SKM-1 (cell line): ENCODE data around the gene RABGGTA.
A peak's percentile ranks its signal among the peaks of the same experiment; 100 is the strongest.

ENCODE experiments used
- DNase-seq: peaks from one replicate; lab custom pipeline; 2025; ENCODE audit not compliant: unreplicated experiment; lab: John Stamatoyannopoulos, UW

Gene RABGGTA

DNA sequence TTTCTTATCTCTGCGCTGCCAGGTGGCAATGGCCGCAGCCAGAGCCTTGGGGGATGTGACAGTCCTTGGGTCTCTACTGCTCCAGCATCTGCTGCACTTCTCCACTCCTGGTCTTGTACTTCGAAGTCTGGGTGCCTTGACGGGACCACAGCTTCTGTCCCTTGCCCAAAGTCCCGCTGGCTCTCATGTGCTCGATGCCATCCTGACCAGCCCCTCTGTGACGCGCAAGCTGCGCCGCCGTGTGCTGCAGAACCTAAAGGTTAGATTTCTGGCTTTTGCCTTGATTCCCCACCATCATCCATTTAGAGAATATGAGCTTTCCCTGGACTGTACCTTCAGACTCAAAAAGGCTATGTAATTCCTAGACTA lies 32.6 kb upstream of the RABGGTA start:
- DNase-seq = no peak

DNA sequence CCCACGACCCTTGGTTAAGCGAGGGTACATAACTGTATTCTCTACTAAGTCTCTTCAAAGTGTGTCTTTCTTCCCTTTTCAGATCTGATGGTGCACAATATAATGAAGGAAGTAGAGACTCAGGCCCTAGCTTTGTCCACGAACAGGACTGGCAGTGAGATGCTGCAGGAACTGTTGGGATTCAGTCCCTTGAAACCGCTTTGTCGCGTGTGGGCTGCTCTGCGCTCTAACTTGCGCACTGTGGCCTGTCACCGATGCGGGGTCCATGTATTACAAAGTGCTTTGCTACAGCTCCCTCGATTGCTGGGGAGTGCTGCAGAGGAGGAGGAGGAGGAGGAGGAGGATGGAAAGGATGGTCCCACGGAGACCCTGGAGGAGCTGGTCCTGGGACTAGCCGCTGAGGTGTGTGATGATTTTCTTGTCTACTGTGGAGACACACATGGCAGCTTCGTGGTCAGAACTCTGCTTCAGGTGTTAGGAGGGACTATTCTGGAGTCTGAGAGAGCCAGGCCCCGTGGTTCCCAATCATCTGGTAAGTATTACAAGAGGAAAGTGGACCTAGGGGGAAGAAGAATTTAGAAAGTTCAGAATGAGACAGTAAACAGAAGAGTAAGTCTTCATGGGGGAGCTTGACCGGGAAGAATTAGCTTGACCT lies 29.1 kb upstream of the RABGGTA start:
- DNase-seq = no peak

DNA sequence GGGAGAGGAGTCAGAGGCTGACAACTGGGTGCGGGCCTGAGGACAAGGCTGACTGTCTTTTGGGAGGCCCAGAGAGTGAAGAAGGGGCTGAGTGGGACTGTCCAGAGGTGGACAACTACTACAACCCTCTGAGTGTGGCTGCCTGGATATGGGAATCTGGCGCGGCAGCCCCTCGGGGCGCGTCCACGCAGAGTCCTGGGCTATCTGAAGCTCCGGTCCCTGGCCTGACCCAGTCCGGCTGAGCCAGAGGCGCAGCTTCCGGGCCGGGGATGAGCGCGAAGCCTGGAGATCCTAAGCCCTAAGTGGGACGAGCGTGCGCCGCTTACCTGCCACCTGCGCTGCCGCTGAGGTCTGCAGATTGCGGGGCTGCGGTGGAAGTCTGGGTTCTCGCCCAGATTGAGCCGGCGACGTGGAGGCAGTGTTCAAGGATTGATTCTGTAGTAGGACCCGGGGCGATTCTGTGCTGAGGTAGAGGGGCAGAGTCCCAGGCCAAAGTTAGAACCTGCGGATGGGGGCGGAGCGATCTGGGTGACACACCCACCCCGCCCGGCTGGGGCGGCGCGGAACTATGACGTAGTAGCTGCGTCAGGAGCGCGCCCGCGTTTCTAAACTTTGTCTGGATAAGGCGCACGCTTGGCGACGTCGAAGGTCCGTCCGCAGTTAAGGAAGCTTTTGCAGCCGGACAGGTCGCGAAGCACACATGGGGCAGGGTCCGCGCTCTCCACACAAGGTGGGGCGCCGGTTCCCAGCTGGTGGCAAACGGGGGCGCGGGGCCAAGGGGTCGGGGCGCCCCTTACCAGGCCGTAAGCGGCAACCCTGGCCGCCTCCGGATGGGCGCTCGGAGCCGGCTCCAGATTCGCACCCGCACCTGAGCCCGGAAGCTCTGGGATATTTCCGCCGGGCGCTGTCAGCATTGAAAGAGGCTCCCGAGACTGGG lies 28.1 kb upstream of the RABGGTA start, which contains the start of the genes DHRS1 and NOP9:
TSS of gene DHRS1 (minus strand) at position 526 of the 937 bp plus-strand sequence. CDS start 674 bp downstream, outside the sequence.
TSS of gene NOP9 (plus strand) at position 596 of the 937 bp plus-strand sequence. CDS start at position 701, 105 bp downstream.
- DNase-seq = peak; percentile 14

DNA sequence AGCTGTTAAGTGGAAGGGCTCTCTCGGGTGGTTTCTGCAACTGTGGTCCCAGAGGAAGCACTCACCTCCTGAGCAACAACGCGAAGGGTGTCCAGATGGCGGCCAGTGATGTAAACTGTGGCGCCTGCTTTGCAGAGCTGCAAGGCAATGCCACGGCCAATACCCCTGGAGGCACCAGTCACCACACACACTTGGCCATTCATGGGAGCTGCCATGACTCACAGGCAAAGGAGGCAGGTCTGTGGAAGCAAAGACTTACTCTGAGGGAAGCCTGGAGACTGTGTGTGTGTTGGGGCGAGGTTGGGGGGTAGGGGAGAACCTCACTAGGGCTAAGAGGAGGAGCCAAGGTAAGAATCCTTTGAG lies 27.5 kb upstream of the RABGGTA start:
- no peak for DNase-seq

DNA sequence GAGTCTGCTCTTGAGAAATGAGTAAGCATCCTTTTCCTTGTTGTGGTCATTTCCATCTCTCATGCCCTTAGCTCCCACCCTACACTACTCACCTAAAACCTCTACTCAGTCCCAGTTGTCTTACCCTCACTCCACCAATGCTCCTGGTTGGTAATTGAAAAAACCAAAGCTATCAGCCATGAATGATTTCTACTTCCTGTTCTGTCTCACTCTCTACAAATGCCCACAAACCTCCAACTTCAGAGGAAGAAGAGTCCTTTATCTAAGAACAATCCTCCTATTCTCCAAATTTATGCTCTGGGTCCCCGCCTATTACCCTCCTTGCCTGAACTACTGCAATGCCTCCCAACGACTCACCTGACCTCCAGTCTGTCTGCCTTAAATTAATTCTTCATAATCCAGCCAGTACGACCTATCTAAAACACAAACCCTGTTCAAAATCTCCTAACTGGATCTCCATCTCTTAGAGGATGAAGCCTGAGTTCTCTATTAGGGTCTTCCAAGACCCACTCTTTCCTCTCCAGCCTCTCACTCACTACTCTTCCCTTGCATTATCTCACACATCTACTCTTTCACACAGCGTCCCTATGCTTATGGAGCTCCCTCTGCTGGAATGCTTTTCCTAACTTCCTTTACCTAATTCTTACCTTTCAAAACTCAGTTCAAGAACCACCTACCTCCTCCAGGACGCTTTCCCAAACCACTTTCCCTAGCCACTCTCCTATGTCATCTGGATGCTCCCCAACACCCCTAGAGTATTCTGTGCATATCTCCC lies 26.0 kb upstream of the RABGGTA start:
- DNase-seq = no peak

DNA sequence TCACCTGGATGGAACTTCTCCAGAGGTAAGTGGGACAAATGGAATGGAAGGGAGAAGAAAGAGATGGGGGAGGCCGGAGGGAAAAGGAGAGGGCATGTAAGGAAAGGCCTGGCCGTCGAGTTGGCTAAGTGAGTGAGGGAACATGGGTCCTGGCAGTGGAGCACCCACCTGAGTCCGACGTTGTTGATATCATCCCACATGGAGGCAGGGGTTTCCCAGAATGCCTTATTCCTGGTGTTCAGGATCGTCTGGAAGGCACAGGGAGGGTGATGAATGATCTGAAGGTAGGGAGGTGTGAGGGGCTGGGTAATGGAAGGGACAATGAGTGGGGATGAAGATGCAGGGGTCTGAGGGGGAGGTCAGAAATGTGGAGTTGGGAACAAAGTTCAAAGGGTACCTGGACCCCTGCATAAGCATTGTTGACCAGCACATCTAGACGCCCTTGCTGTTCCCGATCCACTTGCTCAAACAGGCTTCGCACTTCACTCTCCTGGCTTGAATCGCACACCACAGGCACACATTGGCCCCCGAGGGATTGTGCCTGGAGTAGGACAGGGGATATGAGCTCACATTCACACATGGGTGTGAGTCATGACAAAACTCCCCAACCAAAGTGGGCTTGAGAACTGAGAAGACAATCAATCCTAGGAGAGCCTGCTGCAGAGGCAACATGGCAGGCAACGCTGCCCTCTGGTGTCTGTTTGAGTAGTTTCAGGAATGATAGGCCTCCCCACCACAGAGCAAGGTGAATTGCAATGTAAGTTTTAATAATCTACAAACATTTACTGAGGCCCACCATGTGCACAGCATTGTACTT lies 25.2 kb upstream of the RABGGTA start:
- DNase-seq = no peak

DNA sequence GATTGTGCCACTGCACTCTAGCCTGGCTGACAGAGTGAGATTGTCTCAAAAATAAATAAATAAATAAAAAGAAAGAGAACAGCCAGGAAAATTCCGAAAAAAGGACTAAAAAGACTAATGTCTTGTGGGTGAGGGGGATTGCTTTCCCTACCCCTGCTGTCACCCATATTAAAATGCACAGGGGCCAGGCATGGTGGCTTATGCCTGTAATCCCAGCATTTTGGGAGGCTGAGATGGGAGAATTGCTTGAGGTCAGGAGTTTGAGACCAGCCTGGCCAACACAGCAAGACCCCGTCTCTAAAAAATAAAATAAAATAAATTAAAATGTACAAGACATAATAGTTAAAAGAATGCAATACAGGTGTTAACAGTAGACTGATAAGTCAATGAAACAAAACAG lies 22.1 kb upstream of the RABGGTA start:
- DNase-seq = no peak

DNA sequence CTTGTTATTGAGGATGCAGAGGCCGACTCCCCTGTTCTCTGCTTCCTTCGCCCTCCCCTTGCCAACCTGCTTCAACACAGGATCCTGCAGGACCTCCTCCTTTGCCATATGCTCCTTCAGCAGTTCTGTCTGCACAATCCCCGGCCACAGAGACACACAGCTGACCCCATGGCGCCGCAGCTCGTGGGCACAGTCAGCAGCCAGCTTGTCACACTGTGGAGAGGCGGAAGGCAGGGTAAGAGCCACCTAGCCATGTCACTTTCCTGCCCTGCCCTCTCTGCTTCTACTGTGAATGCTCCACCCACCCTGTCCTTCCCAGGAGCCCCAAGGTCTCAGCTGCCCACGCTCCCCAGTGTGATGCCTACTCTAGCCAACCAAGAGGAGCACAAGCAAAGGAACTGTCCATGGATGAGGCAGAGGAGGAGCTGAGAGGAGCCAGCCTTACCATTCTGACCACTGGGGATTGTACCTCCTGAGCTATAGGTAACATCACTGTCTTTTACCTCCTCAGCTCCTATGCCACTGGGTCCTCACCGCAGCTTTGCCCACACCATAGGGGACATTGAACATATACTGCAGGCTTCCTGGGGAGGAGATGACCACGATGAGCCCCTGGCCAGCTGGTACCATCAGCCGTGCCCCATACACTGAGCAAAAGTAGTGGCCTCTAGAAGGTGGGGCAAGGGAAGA lies 20.9 kb upstream of the RABGGTA start:
- no peak for DNase-seq

DNA sequence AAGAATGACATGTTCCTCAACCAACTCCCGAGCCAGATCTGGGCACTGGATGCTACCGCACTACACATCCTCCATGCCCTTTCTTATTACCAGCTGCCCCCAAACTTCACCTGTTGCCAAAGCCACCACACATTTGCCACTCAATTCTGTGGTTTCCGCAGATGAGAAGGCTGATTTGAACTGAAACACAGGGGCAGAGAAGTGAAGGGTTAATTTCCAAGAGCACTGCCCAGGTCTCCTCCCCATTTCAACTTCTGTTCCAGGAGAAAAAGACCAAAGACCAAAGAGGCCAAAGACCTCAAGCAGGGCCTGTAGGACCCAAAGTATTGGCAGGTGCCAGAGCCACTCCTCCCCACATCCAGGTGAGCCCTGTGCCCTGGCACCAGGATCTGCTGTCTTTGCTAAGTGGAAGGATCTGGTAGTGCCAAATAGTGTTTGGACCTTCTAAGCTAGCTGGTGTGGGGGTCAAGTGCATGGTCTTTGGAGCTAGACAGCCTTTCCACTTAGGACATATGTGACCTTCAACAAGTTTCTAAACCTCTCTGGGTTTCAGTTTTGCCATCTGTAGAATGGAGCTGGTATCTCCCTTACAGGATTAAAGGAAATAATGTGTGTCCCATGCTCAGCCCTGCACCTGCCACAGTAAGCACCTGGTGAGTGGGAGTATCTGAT lies 20.2 kb upstream of the RABGGTA start:
- DNase-seq = no peak

DNA sequence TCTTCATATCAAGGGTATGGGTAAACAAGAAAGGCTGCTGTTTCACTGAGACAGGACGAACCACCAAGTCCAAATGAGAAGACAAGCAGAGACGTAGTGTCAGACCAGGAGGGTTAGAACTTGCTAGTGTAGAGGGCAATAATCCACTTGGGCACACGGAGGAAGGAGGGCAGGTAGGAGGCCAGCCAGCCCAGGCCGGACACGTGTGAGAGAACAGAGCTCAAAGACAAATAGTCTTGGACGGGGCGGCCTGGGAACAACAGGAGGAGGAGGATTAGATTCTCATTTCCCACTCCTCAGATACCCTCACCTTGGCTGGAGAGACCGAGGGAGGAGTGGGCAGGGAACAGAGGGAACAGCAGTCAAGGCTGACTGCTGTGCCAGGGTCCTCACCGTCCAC lies 19.3 kb upstream of the RABGGTA start:
- no peak for DNase-seq

DNA sequence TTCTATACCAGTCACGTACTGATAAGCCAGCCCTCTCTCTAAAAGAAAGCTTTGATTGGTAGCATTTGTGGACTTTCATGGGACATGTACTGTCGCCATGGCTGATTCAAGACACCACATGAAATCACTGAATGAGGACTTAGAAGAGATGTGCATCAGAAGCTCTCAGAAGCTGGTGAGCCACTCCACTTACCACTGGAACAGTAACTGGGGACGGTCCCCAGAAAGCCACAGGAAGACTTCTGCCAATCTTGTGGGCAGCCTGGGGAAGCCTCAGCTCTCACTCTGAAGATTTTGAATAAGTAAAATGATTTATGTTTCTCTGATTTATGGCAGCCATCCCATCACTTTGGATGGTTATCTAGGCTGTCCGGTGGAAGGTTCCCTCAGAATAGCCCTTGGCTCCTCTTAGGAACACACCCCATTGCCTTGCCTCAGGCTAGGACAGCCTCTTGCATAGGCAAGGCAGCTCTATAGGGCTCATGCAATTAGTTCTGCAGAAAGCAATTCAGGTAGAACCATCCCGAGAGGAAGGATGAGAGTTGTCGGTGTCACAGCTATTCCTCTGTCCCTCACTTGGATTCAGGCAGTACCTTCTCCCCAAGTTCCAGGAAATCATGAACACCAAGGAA lies 18.4 kb upstream of the RABGGTA start:
- DNase-seq = no peak

DNA sequence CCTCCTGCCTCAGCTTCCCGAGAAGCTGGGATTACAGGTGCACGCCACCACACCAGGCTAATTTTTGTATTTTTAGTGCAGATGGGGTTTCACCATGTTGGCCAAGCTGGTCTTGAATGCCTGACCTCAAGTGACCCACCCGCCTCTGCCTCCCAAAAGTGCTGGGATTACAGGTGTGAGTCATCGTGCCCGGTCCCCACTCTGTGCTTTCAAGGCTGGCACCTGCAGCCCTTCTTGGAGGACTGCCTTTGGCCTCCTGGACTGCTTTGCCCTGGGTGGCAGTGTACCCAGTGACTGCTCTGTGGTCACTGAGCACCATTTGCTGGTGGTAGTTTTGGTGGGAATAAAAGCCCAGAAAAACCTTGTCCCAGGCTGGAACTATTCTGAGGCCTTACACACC lies 15.6 kb upstream of the RABGGTA start:
- DNase-seq = no peak

DNA sequence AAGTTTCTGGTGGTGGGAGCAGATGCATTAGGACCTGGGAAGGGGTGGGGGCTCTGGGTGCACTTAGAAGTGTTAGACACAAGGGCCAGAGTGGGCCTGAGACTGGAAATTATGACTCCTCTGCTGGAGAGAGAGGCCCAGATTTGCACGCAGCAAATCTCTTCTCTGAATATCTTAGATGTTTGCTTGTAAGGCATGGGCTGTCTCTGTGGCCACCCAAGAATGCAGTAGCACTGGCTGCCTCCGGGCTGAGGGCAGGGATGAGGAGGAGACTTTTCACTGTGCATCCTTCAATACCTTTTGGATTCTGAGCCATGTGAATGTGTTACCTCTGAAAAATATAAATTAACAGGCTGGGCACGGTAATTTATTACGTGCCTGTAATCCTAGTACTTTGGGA lies 14.0 kb upstream of the RABGGTA start:
- DNase-seq = no peak

DNA sequence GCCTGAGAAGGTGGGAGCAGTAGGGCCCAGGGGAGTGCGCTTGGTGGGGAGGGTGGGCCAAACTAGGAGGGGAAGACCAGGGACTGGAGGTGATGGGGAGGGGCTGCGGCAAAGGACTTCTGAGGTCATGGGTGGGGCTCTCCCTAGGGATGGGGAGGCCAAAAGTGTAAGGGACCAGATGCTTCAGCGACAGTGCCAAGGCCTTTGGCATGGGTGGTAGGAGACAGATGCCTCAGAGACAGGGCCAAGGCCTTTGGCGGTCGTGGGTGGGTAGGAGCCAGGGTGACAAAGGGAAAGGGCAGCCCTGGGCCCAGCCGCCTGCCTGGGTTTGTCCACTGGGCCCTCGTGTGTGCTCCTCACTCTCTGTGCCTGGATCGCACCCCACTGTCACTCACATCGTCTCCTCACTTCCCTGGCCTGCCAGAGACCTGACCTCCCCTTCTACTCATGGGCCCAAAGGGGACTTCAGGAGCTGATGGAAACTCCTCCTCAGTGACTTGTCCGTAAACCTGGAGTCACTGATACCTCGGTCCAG lies 13.2 kb upstream of the RABGGTA start:
- DNase-seq = no peak

DNA sequence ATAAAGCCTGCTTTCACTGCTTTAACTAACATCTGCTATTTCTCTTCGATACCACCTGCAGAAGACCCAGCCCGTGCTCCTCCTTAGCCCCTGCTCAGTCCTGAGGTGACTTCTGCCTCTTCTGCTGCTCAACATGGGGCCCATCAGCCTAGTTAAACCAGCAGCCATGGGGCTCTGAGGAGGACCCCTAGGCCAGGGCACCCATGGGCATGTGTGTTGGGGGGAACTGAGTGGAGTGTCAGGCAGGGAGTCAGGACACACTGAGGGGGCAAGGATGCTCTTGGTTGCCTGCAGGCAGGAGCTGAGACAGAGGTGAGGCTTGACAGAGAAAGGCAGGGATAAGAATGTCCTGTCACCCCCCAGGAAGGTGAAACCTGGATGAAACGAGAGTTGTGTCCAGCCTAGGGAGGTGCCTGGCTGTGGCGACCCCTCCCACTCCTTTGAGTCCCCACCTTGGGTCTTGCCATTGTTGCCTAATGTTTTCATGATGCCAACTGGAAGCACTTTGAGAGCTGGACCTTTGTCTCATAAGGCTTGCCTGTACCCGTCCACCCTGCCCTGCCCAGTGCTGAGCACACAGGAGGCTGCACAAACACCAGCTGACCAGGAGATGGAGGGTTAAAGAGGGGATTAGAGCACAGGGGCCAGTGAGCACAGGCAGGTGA lies 12.5 kb upstream of the RABGGTA start:
- no peak for DNase-seq

DNA sequence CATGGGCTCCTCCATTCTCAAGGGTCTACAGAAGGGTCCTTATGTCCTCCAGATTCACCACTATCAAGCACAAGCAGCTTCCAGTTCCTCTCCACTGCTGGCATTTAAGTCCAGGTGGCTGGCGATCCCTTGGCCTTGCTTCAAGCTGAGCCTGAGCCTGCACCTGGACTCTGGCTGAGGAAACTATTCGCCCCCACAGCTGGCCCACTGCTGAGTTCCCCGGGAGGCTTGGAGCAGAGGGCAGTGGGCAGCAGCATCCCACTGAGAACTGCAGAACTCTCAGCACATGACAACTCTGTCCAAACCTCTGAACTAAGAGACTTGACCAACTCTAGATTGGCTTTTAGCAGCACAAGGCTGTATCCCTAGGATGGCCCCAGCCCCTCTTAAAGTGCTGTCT lies 11.3 kb upstream of the RABGGTA start:
- no peak for DNase-seq

DNA sequence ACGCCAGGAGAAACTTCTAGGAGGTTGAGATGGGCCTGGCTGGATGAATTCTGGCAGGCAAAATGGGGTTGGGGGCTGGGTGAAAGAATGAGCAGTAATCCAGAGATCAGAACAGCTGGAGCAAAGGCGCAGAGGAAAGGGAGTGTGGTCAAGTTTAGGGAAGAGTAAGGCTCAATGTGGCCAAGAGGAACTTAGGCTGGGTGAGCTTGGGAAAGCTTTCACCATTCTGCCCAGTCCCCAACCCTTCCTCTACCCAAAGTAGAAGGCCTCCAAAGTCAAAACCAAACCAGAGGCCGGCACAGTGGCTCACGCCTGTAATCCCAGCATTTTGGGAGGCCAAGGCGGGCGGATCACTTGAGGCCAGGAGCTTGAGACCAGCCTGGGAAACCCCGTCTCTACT lies 10.2 kb upstream of the RABGGTA start:
- no peak for DNase-seq

DNA sequence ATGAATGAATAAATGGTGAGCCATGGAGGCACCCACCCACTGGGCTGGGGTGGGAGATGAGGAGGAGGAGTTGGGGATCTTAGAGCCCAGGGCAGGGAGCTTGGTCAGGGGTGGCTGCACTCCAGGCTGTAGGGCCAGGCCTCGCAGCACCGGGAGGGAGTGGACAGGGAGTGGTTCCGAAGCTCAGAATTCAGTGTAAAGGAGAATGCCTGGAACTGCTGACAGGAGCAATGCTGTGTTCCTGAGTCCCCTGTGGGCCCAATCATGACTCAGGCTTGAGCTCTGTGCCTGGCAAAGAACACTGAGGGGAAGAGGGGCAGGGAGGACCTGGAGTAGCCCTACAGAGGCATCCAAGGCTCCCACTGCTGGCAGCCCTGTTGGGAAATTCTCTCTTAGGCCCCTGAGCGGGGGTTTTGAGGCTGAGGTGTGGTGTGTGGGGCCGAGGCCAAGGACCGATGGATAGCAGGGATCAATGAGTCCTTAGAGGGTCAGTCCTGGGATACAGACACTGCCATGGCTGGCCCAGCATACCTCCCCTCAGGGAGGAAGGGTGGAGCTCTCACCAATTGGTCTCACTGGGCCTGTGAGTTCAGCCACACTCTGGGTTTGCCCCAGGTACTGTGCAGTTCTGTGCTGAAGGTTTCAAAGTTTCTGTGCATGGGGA lies 9.5 kb upstream of the RABGGTA start:
- DNase-seq = no peak
